Activated CD8-positive, alpha-beta memory T cell treated with anti-CD3 and anti-CD28 coated beads, Interleukin-2, amount 50 U/mL, for 24 hours (primary cell): ENCODE results near the gene SPRED3.
A peak's percentile ranks its signal among the peaks of the same experiment; 100 is the strongest.
"Not testable (repeated sequence)": the region's sequence is repeated elsewhere in the genome, so short reads cannot be mapped to it uniquely, and the experiment has no call there.

Source experiments
- DNase-seq: peaks from one replicate; pipeline ENCODE4 v3.0.0-alpha.2; 2020; ENCODE audit errors: extremely low read depth

The SPRED3 gene

GRCh38 chr19:38391911-38392464, 3.5 kb downstream of the SPRED3 start:
- no peak for DNase-seq

- DNase-seq, result no peak
Observed at GRCh38 chr19:38392707-38393308, 4.3 kb downstream of the SPRED3 start.

GRCh38 chr19:38394488-38394887, 6.0 kb downstream of the SPRED3 start:
- peak; percentile 43 for DNase-seq

GRCh38 chr19:38395381-38396114, 7.1 kb downstream of the SPRED3 start:
- DNase-seq, result no peak

- no peak for DNase-seq
Observed at GRCh38 chr19:38399081-38399480, 10.6 kb downstream of the SPRED3 start.

- DNase-seq, result no peak
Observed at GRCh38 chr19:38399537-38399936, 11.0 kb downstream of the SPRED3 start.

GRCh38 chr19:38400361-38400760, 11.9 kb downstream of the SPRED3 start:
- DNase-seq, result no peak

- DNase-seq, result no peak
Observed at GRCh38 chr19:38401148-38401547, 12.7 kb downstream of the SPRED3 start.

GRCh38 chr19:38402623-38402966, 14.1 kb downstream of the SPRED3 start:
- DNase-seq, result no peak

- peak; percentile 85 for DNase-seq
Observed at GRCh38 chr19:38402967-38403674, 14.6 kb downstream of the SPRED3 start, which contains the start of gene FAM98C. TSS of gene FAM98C (plus strand) at chr19:38403093. CDS start at chr19:38403154, 61 bp downstream.

GRCh38 chr19:38404858-38405257, 16.4 kb downstream of the SPRED3 start:
- DNase-seq, result no peak

- DNase-seq, result no peak
Observed at GRCh38 chr19:38405276-38405675, 16.8 kb downstream of the SPRED3 start.

GRCh38 chr19:38409631-38410133, 21.2 kb downstream of the SPRED3 start:
- no peak for DNase-seq

GRCh38 chr19:38410407-38410806, 21.9 kb downstream of the SPRED3 start:
- not testable (repeated sequence) for DNase-seq

GRCh38 chr19:38411041-38411712, 22.7 kb downstream of the SPRED3 start:
- DNase-seq, result no peak

- not testable (repeated sequence) for DNase-seq
Observed at GRCh38 chr19:38411898-38412297, 23.4 kb downstream of the SPRED3 start.

- DNase-seq, result no peak
Observed at GRCh38 chr19:38412491-38412890, 24.0 kb downstream of the SPRED3 start.

- DNase-seq, result no peak
Observed at GRCh38 chr19:38412961-38413360, 24.5 kb downstream of the SPRED3 start.

- no peak for DNase-seq
Observed at GRCh38 chr19:38413416-38413815, 24.9 kb downstream of the SPRED3 start.

GRCh38 chr19:38417146-38417543, 28.6 kb downstream of the SPRED3 start:
- no peak for DNase-seq

GRCh38 chr19:38417544-38418506, 29.3 kb downstream of the SPRED3 start:
- peak; percentile 29 for DNase-seq
